GM10248 (cell line): Measurements from ENCODE around the gene KRT25.

Experiments
- CTCF ChIA-PET: fragments of 300-600 bp; sonication (Branson Sonifier 250); formaldehyde crosslinking; extraction: SDS; loops from one replicate; lab custom pipeline; 2021; ENCODE audit warnings: antibody characterized with exemption; lab: Yijun Ruan, JAX
- POLR2A ChIA-PET: fragments of 350-650 bp; sonication (Branson Sonifier 250); formaldehyde crosslinking; extraction: SDS; loops from one replicate; lab custom pipeline; 2020; ENCODE audit warnings: antibody characterized with exemption; lab: Yijun Ruan, JAX
- DNase-seq: peaks from one replicate; pipeline ENCODE4 v3.0.0; 2012; ENCODE audit errors: extremely low spot score
- CTCF ChIP-seq: IDR thresholded peaks from 2 replicates; pipeline ENCODE4 v1.5.1; 2012; ENCODE audit warnings: mild to moderate bottlenecking, low read depth; ENCODE audit errors: extremely low read depth, missing control alignments, control extremely low read depth

KRT25 gene

GRCh38 chr17:40705584-40705983 lies 49.5 kb downstream of the KRT25 start:
- POLR2A ChIA-PET = no interaction called here
- TF ChIP-seq CTCF = no peak
- no peak for DNase-seq
- CTCF ChIA-PET = interaction anchor here (0.8 to 4.4 kb wide), 5 partner anchors 9 to 843 kb away, joined by 3 to 25 read pairs (median 3); no protein-coding TSS in a partner anchor

- ChIA-PET POLR2A (no interaction called here), CTCF (interaction anchor here (1.2 to 4.4 kb wide), 3 partner anchors 11 to 100 kb away, joined by 3 to 25 read pairs (median 4); no protein-coding TSS in a partner anchor)
- DNase-seq = no peak
- no peak for TF ChIP-seq CTCF
Measured at GRCh38 chr17:40703652-40704051, 51.5 kb downstream of the KRT25 start, which contains the start of gene KRT24. Gene KRT24, minus strand, starts transcription at chr17:40703752. Its CDS starts 59 bp downstream, at chr17:40703693.

GRCh38 chr17:40702271-40702670 lies 52.9 kb downstream of the KRT25 start:
- ChIA-PET CTCF (interaction anchor here (4.4 kb wide), 1 partner anchor 10 kb away, joined by 25 read pairs; no protein-coding TSS in a partner anchor), POLR2A (no interaction called here)
- DNase-seq = no peak
- TF ChIP-seq CTCF = no peak

GRCh38 chr17:40699853-40700252 lies 55.3 kb downstream of the KRT25 start:
- no peak for DNase-seq
- ChIA-PET CTCF (interaction anchor here (1.3 to 1.8 kb wide), 2 partner anchors 28 to 224 kb away, joined by 4 read pairs; no protein-coding TSS in a partner anchor), POLR2A (no interaction called here)
- no peak for TF ChIP-seq CTCF

GRCh38 chr17:40699371-40699770 lies 55.8 kb downstream of the KRT25 start:
- DNase-seq = no peak
- POLR2A ChIA-PET = no interaction called here
- TF ChIP-seq CTCF = no peak
- CTCF ChIA-PET = interaction anchor here (1.3 kb wide), 1 partner anchor 28 kb away, joined by 4 read pairs; no protein-coding TSS in a partner anchor
